Smooth muscle cell (in vitro differentiated cells): Measurements from ENCODE around the gene AGER. TPM values are rescaled to one million over a fixed set of nuclear protein-coding genes. Genes with fewer than 3 reads are reported as not detected.

ENCODE experiments used
- DNase-seq: peaks from one replicate; lab custom pipeline; 2025; ENCODE audit not compliant: unreplicated experiment; lab: John Stamatoyannopoulos, UW
- H2AFZ ChIP-seq: fragments of 200-600 bp; sonication (generic); 2 replicates; pipeline ENCODE4 v1.6.0; 2016; ENCODE audit warnings: antibody characterized with exemption, low read depth, mild to moderate bottlenecking
- H3F3A ChIP-seq: fragments of 200-600 bp; sonication (generic); 2 replicates; pipeline ENCODE4 v1.6.0; 2017; ENCODE audit warnings: antibody characterized with exemption, low read depth
- H3K27ac ChIP-seq: fragments of 200-600 bp; sonication (generic); 2 replicates; pipeline ENCODE4 v1.5.1; 2016; ENCODE audit warnings: low read depth, mild to moderate bottlenecking
- H3K27me3 ChIP-seq: fragments of 200-600 bp; sonication (generic); 2 replicates; pipeline ENCODE4 v1.6.1; 2016; ENCODE audit warnings: low read depth, mild to moderate bottlenecking
- H3K36me3 ChIP-seq: fragments of 200-600 bp; sonication (generic); 2 replicates; pipeline ENCODE4 v1.5.1; 2016; ENCODE audit warnings: low read depth
- H3K4me1 ChIP-seq: fragments of 200-600 bp; sonication (generic); 2 replicates; pipeline ENCODE4 v1.5.1; 2016; ENCODE audit warnings: low read depth
- H3K4me2 ChIP-seq: fragments of 200-600 bp; sonication (generic); 2 replicates; pipeline ENCODE4 v1.6.0; 2016; ENCODE audit warnings: mild to moderate bottlenecking
- H3K4me3 ChIP-seq: fragments of 200-600 bp; sonication (generic); 2 replicates; pipeline ENCODE4 v1.5.1; 2016; ENCODE audit warnings: mild to moderate bottlenecking
- H3K79me2 ChIP-seq: fragments of 200-600 bp; sonication (generic); 2 replicates; pipeline ENCODE4 v1.6.0; 2016; ENCODE audit warnings: low read depth, mild to moderate bottlenecking
- H3K9ac ChIP-seq: fragments of 200-600 bp; sonication (generic); 2 replicates; pipeline ENCODE4 v1.6.0; 2016; ENCODE audit warnings: low read depth
- H3K9me3 ChIP-seq: fragments of 200-600 bp; sonication (generic); replicated peaks from 2 replicates; pipeline ENCODE4 v1.5.1; 2016; ENCODE audit warnings: low read depth
- H4K20me1 ChIP-seq: fragments of 200-600 bp; sonication (generic); 2 replicates; pipeline ENCODE4 v1.6.0; 2016; ENCODE audit warnings: low read depth
- CTCF ChIP-seq: fragments of 200-600 bp; sonication (generic); IDR thresholded peaks from 2 replicates; pipeline ENCODE4 v1.5.1; 2017; ENCODE audit warnings: borderline replicate concordance, mild to moderate bottlenecking, antibody characterized with exemption; ENCODE audit not compliant: insufficient read depth, poor library complexity, severe bottlenecking
- WGBS: methylation state at CpG from one replicate; pipeline ENCODE4 v1.1.7; 2016; ENCODE audit warnings: low lambda C conversion rate; 5-methylcytosine and 5-hydroxymethylcytosine counted together
- polyA plus RNA-seq: library from polyadenylated mRNA; unstranded; fragments of >200 nt; fragmentation: Nextera tagmentation; extraction: Ambion mirVana; gene quantifications from 2 replicates; pipeline ENCODE4 v1.2.1, GENCODE V29; 2016
- total RNA-seq: library from RNA; depleted of rRNA; stranded (reverse); fragments of >200 nt; gene quantifications from 2 replicates; pipeline ENCODE4 v1.2.3, GENCODE V29; 2014

Gene AGER
- total and polyA plus RNA-seq, 2 experiments from 2014 or later = 2.5 to 2.6 TPM

GRCh38 chr6:32174416-32174815 lies 9.6 kb downstream of the AGER start:
- H3K4me3 ChIP-seq = no peak overlapping the region
- H3K9ac ChIP-seq = no peak overlapping the region
- DNase-seq = no peak
- no peak overlapping the region for H2AFZ ChIP-seq
- no peak overlapping the region for H3K27ac ChIP-seq
- peak overlapping the region; percentile 94 for H3K4me2 ChIP-seq
- peaks cover 15% of the 10 kb centered on the region for H3K4me1 ChIP-seq
- H3K79me2 ChIP-seq = peaks cover 51% of the 10 kb centered on the region
- no peaks in the 10 kb centered on the region for H3K27me3 ChIP-seq
- 96% methylated on average over 1 of the region's 1 CpG for WGBS
- no peaks in the 10 kb centered on the region for H3K36me3 ChIP-seq
- H4K20me1 ChIP-seq = no peaks in the 10 kb centered on the region
- peaks cover 9% of the 10 kb centered on the region for H3F3A ChIP-seq
- no peak for TF ChIP-seq CTCF
- no peaks in the 10 kb centered on the region for H3K9me3 ChIP-seq

GRCh38 chr6:32173051-32173727 lies 10.9 kb downstream of the AGER start:
- H2AFZ ChIP-seq = no peak overlapping the region
- H3K79me2 ChIP-seq = peaks cover 41% of the 10 kb centered on the region
- peaks cover 17% of the 10 kb centered on the region for H3F3A ChIP-seq
- no peak overlapping the region for H3K4me3 ChIP-seq
- no peaks in the 10 kb centered on the region for H3K27me3 ChIP-seq
- H3K9me3 ChIP-seq = no peaks in the 10 kb centered on the region
- no peak overlapping the region for H3K27ac ChIP-seq
- DNase-seq = no peak
- H3K4me2 ChIP-seq = no peak overlapping the region
- WGBS = 68% methylated on average over 4 of the region's 4 CpGs
- no peaks in the 10 kb centered on the region for H3K36me3 ChIP-seq
- peaks cover 15% of the 10 kb centered on the region for H3K4me1 ChIP-seq
- no peak for TF ChIP-seq CTCF
- H3K9ac ChIP-seq = no peak overlapping the region
- no peaks in the 10 kb centered on the region for H4K20me1 ChIP-seq

GRCh38 chr6:32171234-32171633 lies 12.8 kb downstream of the AGER start:
- H3K27ac ChIP-seq = no peak overlapping the region
- H3K4me2 ChIP-seq = no peak overlapping the region
- no peaks in the 10 kb centered on the region for H4K20me1 ChIP-seq
- WGBS = 97% methylated on average over 6 of the region's 6 CpGs
- H3F3A ChIP-seq = peaks cover 9% of the 10 kb centered on the region
- no peaks in the 10 kb centered on the region for H3K27me3 ChIP-seq
- H2AFZ ChIP-seq = no peak overlapping the region
- no peak for TF ChIP-seq CTCF
- H3K36me3 ChIP-seq = no peaks in the 10 kb centered on the region
- no peak overlapping the region for H3K9ac ChIP-seq
- H3K79me2 ChIP-seq = peaks cover 41% of the 10 kb centered on the region
- peaks cover 9% of the 10 kb centered on the region for H3K4me1 ChIP-seq
- H3K4me3 ChIP-seq = no peak overlapping the region
- no peak for DNase-seq
- no peaks in the 10 kb centered on the region for H3K9me3 ChIP-seq

- peaks cover 35% of the 10 kb centered on the region for H3K79me2 ChIP-seq
- 83% methylated on average over 11 of the region's 11 CpGs for WGBS
- no peak overlapping the region for H3K27ac ChIP-seq
- H3K9ac ChIP-seq = no peak overlapping the region
- no peak for TF ChIP-seq CTCF
- H3K4me2 ChIP-seq = no peak overlapping the region
- no peak overlapping the region for H3K4me3 ChIP-seq
- H2AFZ ChIP-seq = no peak overlapping the region
- no peaks in the 10 kb centered on the region for H4K20me1 ChIP-seq
- peaks cover 8% of the 10 kb centered on the region for H3F3A ChIP-seq
- H3K9me3 ChIP-seq = no peaks in the 10 kb centered on the region
- no peak for DNase-seq
- H3K4me1 ChIP-seq = peaks cover 8% of the 10 kb centered on the region
- H3K36me3 ChIP-seq = no peaks in the 10 kb centered on the region
- no peaks in the 10 kb centered on the region for H3K27me3 ChIP-seq
These were observed 13.8 kb downstream of the AGER start for GRCh38 chr6:32170294-32170693.
